HG02678 (cell line): Measurements from ENCODE around the gene SIRPB2.
"Not testable (repeated sequence)": the region's sequence is repeated elsewhere in the genome, so short reads cannot be mapped to it uniquely, and the experiment has no call there.

Experiments used
- ATAC-seq: cut with Tn5 transposase; IDR thresholded peaks from one replicate; pipeline ENCODE4 v1.9.1; 2021; ENCODE audit warnings: mild to moderate bottlenecking, moderate library complexity; ENCODE audit not compliant: unreplicated experiment

SIRPB2 gene

DNA sequence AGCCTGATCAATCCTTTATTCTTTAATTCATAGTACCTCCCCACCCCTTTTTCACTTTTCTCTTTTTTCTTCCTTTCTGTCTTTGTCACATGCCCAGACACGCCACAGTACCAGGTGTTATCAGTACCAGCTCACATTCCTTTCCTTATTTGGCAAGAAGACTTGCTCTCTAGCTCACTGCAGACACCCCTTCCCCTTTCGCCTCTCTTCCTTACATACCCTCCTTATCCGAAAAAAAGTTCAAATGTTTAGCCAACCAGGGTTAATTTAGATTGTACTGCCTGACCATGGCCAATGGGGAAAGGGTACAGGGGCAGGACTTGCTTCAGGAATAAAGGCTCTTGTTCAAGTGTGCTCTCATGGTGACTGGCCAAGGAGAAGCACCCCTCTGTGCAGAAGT lies 9.3 kb upstream of the SIRPB2 start:
- ATAC-seq: no peak

- no peak for ATAC-seq
Observed at GRCh38 chr20:1499528-1500420, 8.6 kb upstream of the SIRPB2 start.

DNA sequence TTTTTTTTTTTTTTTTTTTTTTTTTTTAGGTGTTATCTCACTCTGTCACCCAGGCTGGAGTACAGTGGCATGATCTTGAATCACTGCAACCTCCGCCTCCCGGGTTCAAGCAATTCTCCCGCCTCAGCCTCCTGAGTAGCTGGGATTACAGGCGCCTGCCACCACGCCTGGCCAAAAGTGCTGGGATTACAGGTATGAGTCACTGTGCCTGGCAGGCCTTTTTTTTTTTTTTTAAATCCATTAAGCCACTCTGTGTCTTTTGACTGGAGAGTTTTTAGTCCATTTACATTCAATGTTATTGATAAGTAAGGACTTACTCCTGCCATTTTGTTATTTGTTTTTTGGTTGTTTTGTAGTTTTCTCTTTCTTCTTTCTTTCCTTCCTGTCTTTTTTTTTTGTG lies 6.2 kb upstream of the SIRPB2 start:
- ATAC-seq: not testable (repeated sequence)

DNA sequence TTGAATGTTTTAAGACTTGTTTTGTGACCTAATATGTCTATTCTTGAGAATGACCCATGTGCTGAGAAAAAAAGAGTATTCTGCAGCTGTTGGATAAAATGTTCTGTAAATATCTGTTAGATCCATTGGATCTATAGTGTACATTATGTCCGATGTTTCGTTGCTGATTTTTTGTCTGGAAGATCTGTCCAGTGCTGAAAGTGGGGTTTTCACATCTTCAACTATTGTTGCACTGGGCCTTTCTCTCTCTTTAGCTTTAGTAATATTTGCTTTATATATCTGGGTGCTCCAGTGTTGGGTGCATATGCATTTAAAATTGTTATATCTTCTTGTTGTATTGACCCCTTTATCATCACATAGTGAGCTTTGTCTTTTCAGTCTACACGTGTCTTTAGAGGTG lies 5.7 kb upstream of the SIRPB2 start:
- no peak for ATAC-seq

GRCh38 chr20:1494436-1494835 lies 3.2 kb upstream of the SIRPB2 start:
- ATAC-seq: no peak

DNA sequence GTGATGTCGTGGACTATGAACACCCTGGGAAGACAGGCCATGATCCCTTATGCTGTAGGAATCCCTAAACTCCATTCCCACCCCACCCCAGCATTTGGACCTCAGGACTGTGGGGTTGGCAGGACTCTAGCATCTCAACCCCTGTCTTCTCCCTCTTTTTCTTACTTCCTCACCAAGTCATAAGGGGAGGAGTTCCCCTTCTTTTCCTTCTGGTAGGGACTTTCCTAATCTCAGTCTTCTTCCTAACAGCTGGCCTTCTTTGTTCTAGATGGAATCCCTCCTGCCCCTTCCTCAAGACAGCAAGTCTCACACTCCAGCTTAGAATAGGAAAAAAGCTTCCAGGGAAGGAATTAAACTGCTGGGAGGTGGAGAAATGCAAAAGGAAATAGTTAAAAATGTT lies 2.3 kb upstream of the SIRPB2 start:
- ATAC-seq: no peak

- ATAC-seq: no peak
Observed at GRCh38 chr20:1491860-1492642, 831 bp upstream of the SIRPB2 start.

- no peak for ATAC-seq
Observed at GRCh38 chr20:1490643-1491195, 501 bp downstream of the SIRPB2 start.

GRCh38 chr20:1489764-1490436 lies 1.3 kb downstream of the SIRPB2 start:
- no peak for ATAC-seq

DNA sequence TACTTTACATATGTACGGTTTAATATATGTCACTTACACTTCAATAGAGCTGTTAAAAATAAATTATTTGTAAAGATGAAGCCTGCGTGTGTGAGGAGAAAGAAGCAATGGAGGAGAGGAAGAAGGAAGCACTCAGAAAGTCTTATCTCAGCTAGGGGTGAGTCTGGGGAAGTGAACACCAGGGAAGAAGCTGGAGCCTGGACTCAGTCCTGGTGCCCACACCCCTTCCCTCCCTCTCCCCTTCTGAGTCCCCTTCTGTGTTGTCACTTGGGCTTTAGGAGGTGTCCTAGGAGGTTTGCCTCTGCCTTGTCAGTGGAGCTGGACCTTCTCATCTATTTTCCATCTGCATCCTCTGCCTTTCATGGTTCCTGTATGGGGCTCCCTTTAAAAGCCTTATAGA lies 1.9 kb downstream of the SIRPB2 start:
- ATAC-seq: no peak

- ATAC-seq: no peak
Observed at GRCh38 chr20:1486566-1486965, 4.7 kb downstream of the SIRPB2 start.

GRCh38 chr20:1484438-1485116 lies 6.6 kb downstream of the SIRPB2 start:
- no peak for ATAC-seq

- no peak for ATAC-seq
Observed at GRCh38 chr20:1479831-1480595, 11.2 kb downstream of the SIRPB2 start.

DNA sequence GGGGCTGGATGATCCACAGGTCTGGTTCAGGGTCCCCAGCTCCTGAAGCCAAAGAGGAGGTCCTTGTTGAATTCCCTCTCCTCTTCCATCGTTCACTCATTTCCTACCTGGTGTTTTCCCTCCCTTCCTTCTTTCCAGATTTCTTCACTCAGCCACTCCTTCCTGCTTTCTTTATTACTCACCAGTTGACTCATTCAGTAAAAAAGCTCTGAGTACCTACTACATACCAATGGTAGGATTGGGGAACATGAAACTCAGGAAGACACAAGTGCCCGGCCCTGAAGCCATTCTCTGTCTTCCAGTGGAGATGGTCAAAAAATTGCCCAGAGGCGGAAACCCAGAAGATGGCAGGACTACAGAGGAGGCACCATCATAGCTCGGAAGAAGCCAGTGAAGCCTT lies 12.7 kb downstream of the SIRPB2 start:
- no peak for ATAC-seq

GRCh38 chr20:1477896-1478490 lies 13.2 kb downstream of the SIRPB2 start:
- no peak for ATAC-seq

DNA sequence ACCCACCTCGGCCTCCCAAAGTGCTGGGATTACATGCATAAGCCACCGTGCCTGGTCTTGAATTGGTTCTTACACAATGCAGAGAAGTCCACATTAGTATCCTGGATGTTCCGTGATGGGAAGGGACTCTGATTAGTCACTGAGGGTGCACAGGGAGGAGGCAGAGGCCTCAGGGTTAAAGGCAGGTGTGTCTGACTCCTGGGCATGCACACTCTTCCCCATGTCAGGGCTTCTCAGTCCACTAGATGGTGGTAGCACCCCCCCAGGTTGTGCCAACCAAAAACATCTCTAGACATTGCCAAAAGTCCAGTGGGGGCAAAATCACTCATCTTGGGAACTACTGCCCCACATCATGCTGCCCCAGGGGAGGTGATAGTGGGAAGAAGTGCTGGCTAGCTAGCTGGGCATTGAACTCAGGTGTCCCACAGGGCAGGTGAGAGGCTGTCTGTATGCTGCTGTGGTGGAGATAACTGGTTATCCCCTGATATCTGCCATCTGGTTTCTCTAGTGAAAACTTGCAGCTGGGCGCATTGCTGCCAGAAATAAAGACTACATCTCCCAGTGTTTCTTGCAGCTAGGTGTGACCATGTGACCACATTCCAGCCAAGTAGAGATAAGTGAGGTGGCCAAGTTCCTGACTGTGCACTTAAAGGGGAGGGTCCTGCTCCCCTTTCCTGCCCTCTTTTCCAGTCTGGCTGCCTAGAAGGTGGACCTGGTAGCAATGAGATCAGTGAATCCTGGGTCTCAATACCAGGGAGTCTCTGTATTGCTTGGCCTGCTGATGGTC lies 16.2 kb downstream of the SIRPB2 start:
- no peak for ATAC-seq

DNA sequence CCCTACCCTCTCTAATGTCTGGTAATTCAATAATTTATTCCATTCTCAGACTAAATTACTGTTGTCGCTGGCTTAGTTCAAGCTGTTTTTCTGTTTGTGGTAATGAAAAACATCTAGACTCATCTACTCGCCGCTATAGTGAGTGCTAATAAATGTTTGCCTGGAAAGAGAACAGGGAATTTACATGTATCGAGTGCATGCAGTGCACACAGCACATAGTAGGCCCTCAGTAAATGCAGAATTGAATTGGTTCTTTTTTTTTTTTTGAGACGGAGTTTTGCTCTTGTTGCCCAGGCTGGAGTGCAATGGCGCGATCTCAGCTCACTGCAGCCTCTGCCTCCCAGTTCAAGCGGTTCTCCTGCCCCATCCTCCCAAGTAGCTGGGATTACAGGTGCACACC lies 16.9 kb downstream of the SIRPB2 start:
- no peak for ATAC-seq

DNA sequence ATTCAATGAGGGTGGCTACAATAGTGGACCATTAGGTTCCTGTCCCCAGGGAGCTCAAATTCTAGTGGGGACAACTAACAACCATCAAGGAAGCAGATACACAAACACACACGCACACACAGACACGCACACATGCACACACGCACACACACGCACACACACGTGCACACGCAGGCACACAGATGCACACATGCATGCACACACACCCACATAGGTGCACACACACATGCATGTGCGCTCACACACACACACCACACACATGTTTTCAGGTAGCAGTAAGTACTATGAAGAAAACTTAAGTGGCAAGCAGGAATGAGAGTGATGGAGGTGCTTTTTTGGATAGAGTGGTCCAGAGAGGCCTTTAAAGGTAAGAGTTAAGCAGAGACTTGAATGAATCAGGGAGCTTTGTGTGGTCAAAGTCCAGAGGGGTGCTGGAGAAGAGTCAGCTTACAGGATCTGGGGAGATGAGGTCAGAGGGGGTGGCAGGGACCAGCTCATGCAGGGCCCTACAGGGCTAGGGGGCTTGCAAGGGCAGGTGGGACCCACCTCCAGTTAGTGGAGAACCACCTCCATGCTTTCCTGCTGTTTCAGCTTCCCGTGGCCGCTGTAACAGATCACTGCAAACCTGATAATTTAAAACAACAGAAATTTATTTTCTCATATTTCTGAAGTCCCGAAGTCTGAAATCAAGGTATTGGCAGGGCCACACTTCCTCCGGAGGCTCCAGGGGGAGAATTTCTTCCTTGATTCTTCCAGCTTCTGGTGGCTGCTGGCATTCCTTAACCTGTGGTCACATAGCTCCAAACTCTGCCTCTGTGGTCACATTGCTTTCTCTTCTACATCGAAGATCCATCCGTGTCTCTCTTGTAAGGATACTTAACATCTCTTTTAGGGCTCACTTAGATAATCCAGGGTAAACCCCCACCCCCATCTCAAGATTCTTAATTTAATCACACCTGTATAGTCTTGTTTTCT lies 17.7 kb downstream of the SIRPB2 start:
- no peak for ATAC-seq
